GM12872 (cell line): Measurements from ENCODE around the gene PTP4A2.

Source experiments
- TF ChIP-seq, protein P1 (sequence below): IDR thresholded peaks from 3 replicates; pipeline ENCODE4 v1.5.1; 2011; ENCODE audit warnings: low read depth, mild to moderate bottlenecking, low read length, moderate library complexity; ENCODE audit not compliant: insufficient read depth

PTP4A2 gene

DNA sequence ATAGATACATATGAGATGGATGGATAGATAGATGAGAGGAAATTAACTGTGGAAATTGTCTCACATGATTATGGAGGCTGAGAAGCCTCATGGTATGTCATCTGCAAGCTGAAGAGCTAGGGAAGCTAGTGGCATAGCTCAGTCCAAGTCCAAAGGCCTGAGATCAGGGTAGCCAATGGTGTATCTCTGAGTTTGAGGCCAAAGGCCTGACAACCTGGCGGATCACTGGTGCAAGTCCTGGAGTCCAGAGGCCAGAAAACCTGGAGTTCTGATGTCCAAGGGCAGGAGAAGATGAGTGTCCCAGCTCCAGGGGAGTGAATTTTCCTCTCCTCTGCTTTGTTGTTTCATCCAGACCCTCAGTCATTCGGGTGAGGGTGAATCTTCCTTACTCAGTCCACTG, 78.4 kb downstream of the PTP4A2 start:
- TF ChIP-seq, protein P1, sequence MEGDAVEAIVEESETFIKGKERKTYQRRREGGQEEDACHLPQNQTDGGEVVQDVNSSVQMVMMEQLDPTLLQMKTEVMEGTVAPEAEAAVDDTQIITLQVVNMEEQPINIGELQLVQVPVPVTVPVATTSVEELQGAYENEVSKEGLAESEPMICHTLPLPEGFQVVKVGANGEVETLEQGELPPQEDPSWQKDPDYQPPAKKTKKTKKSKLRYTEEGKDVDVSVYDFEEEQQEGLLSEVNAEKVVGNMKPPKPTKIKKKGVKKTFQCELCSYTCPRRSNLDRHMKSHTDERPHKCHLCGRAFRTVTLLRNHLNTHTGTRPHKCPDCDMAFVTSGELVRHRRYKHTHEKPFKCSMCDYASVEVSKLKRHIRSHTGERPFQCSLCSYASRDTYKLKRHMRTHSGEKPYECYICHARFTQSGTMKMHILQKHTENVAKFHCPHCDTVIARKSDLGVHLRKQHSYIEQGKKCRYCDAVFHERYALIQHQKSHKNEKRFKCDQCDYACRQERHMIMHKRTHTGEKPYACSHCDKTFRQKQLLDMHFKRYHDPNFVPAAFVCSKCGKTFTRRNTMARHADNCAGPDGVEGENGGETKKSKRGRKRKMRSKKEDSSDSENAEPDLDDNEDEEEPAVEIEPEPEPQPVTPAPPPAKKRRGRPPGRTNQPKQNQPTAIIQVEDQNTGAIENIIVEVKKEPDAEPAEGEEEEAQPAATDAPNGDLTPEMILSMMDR = no peak

DNA sequence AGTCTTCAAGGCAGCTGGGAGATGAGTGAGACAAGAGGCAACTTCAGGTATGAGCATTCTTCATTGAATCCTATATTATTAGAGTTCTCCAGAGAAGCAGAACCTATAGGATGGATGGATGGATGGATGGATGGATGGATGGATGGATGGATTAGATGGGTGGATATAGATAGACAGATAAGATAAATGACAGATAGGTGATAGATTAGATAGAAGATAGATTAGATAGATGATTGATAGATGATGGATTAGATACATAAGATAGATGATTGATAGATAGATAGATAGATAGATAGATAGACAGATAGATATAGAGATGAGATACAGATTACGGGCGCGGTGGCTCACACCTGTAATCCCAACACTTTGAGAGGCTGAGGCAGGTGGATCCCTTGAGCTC, 79.1 kb downstream of the PTP4A2 start:
- TF ChIP-seq, protein P1 = no peak

- TF ChIP-seq, protein P1 = no peak
These were observed 80.3 kb downstream of the PTP4A2 start for GRCh38 chr1:31857863-31858262.
